ENCODE data around the gene SAPCD2. TPM values are rescaled to one million over a fixed set of nuclear protein-coding genes. Genes with fewer than 3 reads are reported as not detected.

SAPCD2 gene
- total and polyA plus RNA-seq, 2 experiments from 2014 or later: 4.7 to 42.1 TPM

GRCh38 chr9:137031904-137032640, 38.3 kb downstream of the SAPCD2 start, which contains the start of gene FUT7:
Gene FUT7 (minus strand): TSS chr9:137032088. CDS start chr9:137031991, 97 bp downstream.
- Histone ChIP-seq H3K4me1 (ENCODE audit: low read depth) (peaks cover 5% of the 10 kb centered on the region), H3K9me3 (ENCODE audit: low read depth) (no peaks in the 10 kb centered on the region), H3K4me3 (no peak within 1 kb of the TSS), H3K27ac (no peak within 1 kb of the TSS), H3K27me3 (no peaks in the 10 kb centered on the region), H3K36me3 (no peaks in the 10 kb centered on the region)
- DNase-seq (ENCODE audit: low read depth in 1 of 2, low spot score in 1 of 2): no peak
- no peak for TF ChIP-seq CTCF (IDR thresholded peaks at IDR 0.05; ENCODE audit: low read depth, low read length)

- H3K27me3 ChIP-seq: no peaks in the 10 kb centered on the region
- no peak overlapping the region for H3K4me3 ChIP-seq
- H3K36me3 ChIP-seq: no peaks in the 10 kb centered on the region
- no peaks in the 10 kb centered on the region for H3K9me3 ChIP-seq (ENCODE audit: low read depth)
- H3K27ac ChIP-seq: no peak overlapping the region
- H3K4me1 ChIP-seq (ENCODE audit: low read depth): peaks cover 5% of the 10 kb centered on the region
- peak in 1 of 2 donors; percentile 28 for DNase-seq (ENCODE audit: low read depth in 1 of 2, low spot score in 1 of 2)
- TF ChIP-seq CTCF (IDR thresholded peaks at IDR 0.05; ENCODE audit: low read depth, low read length): no peak
Measured at GRCh38 chr9:137030538-137031527, 39.5 kb downstream of the SAPCD2 start.

- Histone ChIP-seq H3K4me1 (ENCODE audit: low read depth) (peaks cover 5% of the 10 kb centered on the region), H3K27me3 (no peaks in the 10 kb centered on the region), H3K9me3 (ENCODE audit: low read depth) (no peaks in the 10 kb centered on the region), H3K36me3 (no peaks in the 10 kb centered on the region), H3K27ac (no peak overlapping the region), H3K4me3 (no peak overlapping the region)
- DNase-seq (ENCODE audit: low read depth in 1 of 2, low spot score in 1 of 2): no peak
- TF ChIP-seq CTCF (IDR thresholded peaks at IDR 0.05; ENCODE audit: low read depth, low read length): no peak
Measured at GRCh38 chr9:137030006-137030405, 40.4 kb downstream of the SAPCD2 start.

- peak; percentile 67 to 82 for DNase-seq (ENCODE audit: low read depth in 1 of 2, low spot score in 1 of 2)
- H3K27me3 ChIP-seq: no peaks in the 10 kb centered on the region
- peak; percentile 91 for TF ChIP-seq CTCF (IDR thresholded peaks at IDR 0.05; ENCODE audit: low read depth, low read length)
- H3K4me1 ChIP-seq (ENCODE audit: low read depth): peaks cover 5% of the 10 kb centered on the region
- H3K36me3 ChIP-seq: no peaks in the 10 kb centered on the region
- peak overlapping the region; percentile 92 for H3K4me3 ChIP-seq
- H3K27ac ChIP-seq: no peak overlapping the region
- no peaks in the 10 kb centered on the region for H3K9me3 ChIP-seq (ENCODE audit: low read depth)
Measured at GRCh38 chr9:137029058-137029936, 41.1 kb downstream of the SAPCD2 start.

Data from cardiac muscle cell (in vitro differentiated cells and primary cell).